WTC11 (cell line): ENCODE data around the gene CD84. TPM values are rescaled to one million over a fixed set of nuclear protein-coding genes. Genes with fewer than 3 reads are reported as not detected.

Experiments
- ATAC-seq: fragments of 200-7000 bp; cut with Tn5 transposase; 2 replicates; pipeline ENCODE4 v1.10.0; 2021; ENCODE audit warnings: mild to moderate bottlenecking, moderate library complexity
- CTCF ChIA-PET: fragments of 300-600 bp; sonication (Branson Sonifier 250); formaldehyde crosslinking; loops from one replicate; lab custom pipeline; 2021; ENCODE audit warnings: antibody characterized with exemption; lab: Charles Lee
- POLR2A ChIA-PET: fragments of 350-600 bp; sonication (Branson Sonifier 250); formaldehyde crosslinking; loops from one replicate; lab custom pipeline; 2021; ENCODE audit warnings: antibody characterized with exemption; lab: Charles Lee
- DNase-seq: peaks from one replicate; pipeline ENCODE4 v3.0.0; 2021; ENCODE audit warnings: low spot score
- H3K27ac Mint-ChIP-seq: 2 replicates; pipeline ENCODE4 v1.8.0; 2021; ENCODE audit warnings: mixed read lengths
- H3K27me3 Mint-ChIP-seq: 2 replicates; pipeline ENCODE4 v1.8.0; 2021; ENCODE audit warnings: low read depth, mild to moderate bottlenecking, moderate library complexity, mixed read lengths
- H3K36me3 Mint-ChIP-seq: 2 replicates; pipeline ENCODE4 v1.8.0; 2021; ENCODE audit warnings: mixed read lengths
- H3K4me1 Mint-ChIP-seq: 2 replicates; pipeline ENCODE4 v1.8.0; 2022; ENCODE audit warnings: mixed read lengths
- H3K4me3 Mint-ChIP-seq: 2 replicates; pipeline ENCODE4 v1.8.0; 2021; ENCODE audit warnings: mild to moderate bottlenecking, moderate library complexity, mixed read lengths
- H3K9me3 Mint-ChIP-seq: 2 replicates; pipeline ENCODE4 v1.8.0; 2021; ENCODE audit warnings: mixed read lengths
- CREB1 ChIP-seq: sonication (generic); formaldehyde crosslinking; IDR thresholded peaks from 2 replicates; pipeline ENCODE4 v1.8.0; 2023; ENCODE audit warnings: mild to moderate bottlenecking, missing genetic modification reagents
- CTCF ChIP-seq: fragments of 200-600 bp; IDR thresholded peaks from 2 replicates; pipeline ENCODE4 v1.8.0; 2022; ENCODE audit warnings: antibody characterized with exemption
- ESRRA ChIP-seq: sonication (generic); formaldehyde crosslinking; IDR thresholded peaks from 2 replicates; pipeline ENCODE4 v1.8.1; 2022; ENCODE audit warnings: mild to moderate bottlenecking, missing genetic modification reagents, borderline replicate concordance
- GRHL2 ChIP-seq: fragments of 250-450 bp; sonication (Bioruptor Pico); IDR thresholded peaks from 2 replicates; pipeline ENCODE4 v1.8.0; 2022; ENCODE audit warnings: mild to moderate bottlenecking, moderate library complexity; ENCODE audit not compliant: insufficient replicate concordance, severe bottlenecking
- HMGA2 ChIP-seq: fragments of 250-450 bp; sonication (Bioruptor Pico); IDR thresholded peaks from 2 replicates; pipeline ENCODE4 v1.4.0; 2021; ENCODE audit warnings: mild to moderate bottlenecking, moderate library complexity
- IRF2 ChIP-seq: sonication (generic); formaldehyde crosslinking; IDR thresholded peaks from 2 replicates; pipeline ENCODE4 v1.8.0; 2022; ENCODE audit warnings: low read depth, missing genetic modification reagents, borderline replicate concordance
- MYBL2 ChIP-seq: sonication (generic); formaldehyde crosslinking; IDR thresholded peaks from 2 replicates; pipeline ENCODE4 v1.8.1; 2023; ENCODE audit warnings: mild to moderate bottlenecking, moderate library complexity, missing genetic modification reagents
- NFYB ChIP-seq: sonication (generic); formaldehyde crosslinking; conservative IDR thresholded peaks from 2 replicates; pipeline ENCODE4 v1.8.0; 2022; ENCODE audit warnings: low read depth, missing genetic modification reagents
- NR2C2 ChIP-seq: sonication (generic); formaldehyde crosslinking; IDR thresholded peaks from 2 replicates; pipeline ENCODE4 v1.8.0; 2022; ENCODE audit warnings: mild to moderate bottlenecking, missing genetic modification reagents
- PRRX2 ChIP-seq: fragments of 250-450 bp; sonication (Bioruptor Pico); IDR thresholded peaks from 2 replicates; pipeline ENCODE4 v1.8.0; 2021; ENCODE audit warnings: mild to moderate bottlenecking
- SP1 ChIP-seq: sonication (generic); formaldehyde crosslinking; conservative IDR thresholded peaks from 2 replicates; pipeline ENCODE4 v1.8.1; 2022; ENCODE audit warnings: missing genetic modification reagents
- TP53 ChIP-seq: sonication (generic); formaldehyde crosslinking; IDR thresholded peaks from 2 replicates; pipeline ENCODE4 v1.8.1; 2023; ENCODE audit warnings: mild to moderate bottlenecking, missing genetic modification reagents
- ZNF121 ChIP-seq: sonication (generic); formaldehyde crosslinking; IDR thresholded peaks from 2 replicates; pipeline ENCODE4 v1.8.0; 2023; ENCODE audit warnings: missing genetic modification reagents
- ZNF396 ChIP-seq: fragments of 250-450 bp; sonication (Bioruptor Pico); IDR thresholded peaks from 2 replicates; pipeline ENCODE4 v1.8.0; 2021; ENCODE audit warnings: mild to moderate bottlenecking, moderate library complexity, borderline replicate concordance
- ZNF512 ChIP-seq: sonication (generic); formaldehyde crosslinking; IDR thresholded peaks from 2 replicates; pipeline ENCODE4 v1.8.1; 2022; ENCODE audit warnings: missing genetic modification reagents, borderline replicate concordance
- total RNA-seq: library from RNA; stranded (reverse); gene quantifications from 3 replicates; pipeline ENCODE4 v1.2.3, GENCODE V29; 2021
- TF ChIP-seq, protein P1 (sequence below): fragments of 250-450 bp; sonication (Bioruptor Pico); IDR thresholded peaks from 2 replicates; pipeline ENCODE4 v2.1.2; 2022; ENCODE audit warnings: mild to moderate bottlenecking, moderate library complexity
- TF ChIP-seq, protein P2 (sequence below): fragments of 250-450 bp; sonication (Bioruptor Pico); IDR thresholded peaks from 2 replicates; pipeline ENCODE4 v1.9.0; 2021; ENCODE audit warnings: mild to moderate bottlenecking
- TF ChIP-seq, protein P3 (sequence below): sonication (generic); formaldehyde crosslinking; IDR thresholded peaks from 2 replicates; pipeline ENCODE4 v1.8.1; 2022; ENCODE audit warnings: mild to moderate bottlenecking, moderate library complexity, missing genetic modification reagents

CD84 gene
- total RNA-seq, 1 experiment from 2014 or later: 0.17 TPM

- TF ChIP-seq ESRRA (CRISPR knock-in tag) (no peak), CTCF (peak; percentile 61)
- TF ChIP-seq, protein P1, sequence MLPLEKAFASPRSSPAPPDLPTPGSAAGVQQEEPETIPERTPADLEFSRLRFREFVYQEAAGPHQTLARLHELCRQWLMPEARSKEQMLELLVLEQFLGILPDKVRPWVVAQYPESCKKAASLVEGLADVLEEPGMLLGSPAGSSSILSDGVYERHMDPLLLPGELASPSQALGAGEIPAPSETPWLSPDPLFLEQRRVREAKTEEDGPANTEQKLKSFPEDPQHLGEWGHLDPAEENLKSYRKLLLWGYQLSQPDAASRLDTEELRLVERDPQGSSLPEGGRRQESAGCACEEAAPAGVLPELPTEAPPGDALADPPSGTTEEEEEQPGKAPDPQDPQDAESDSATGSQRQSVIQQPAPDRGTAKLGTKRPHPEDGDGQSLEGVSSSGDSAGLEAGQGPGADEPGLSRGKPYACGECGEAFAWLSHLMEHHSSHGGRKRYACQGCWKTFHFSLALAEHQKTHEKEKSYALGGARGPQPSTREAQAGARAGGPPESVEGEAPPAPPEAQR (CRISPR knock-in tag): no peak
- peaks cover 12% of the 10 kb centered on the region for H3K9me3 Mint-ChIP-seq
- H3K4me1 Mint-ChIP-seq: peaks cover 19% of the 10 kb centered on the region
- no peaks in the 10 kb centered on the region for H3K27me3 Mint-ChIP-seq
- H3K36me3 Mint-ChIP-seq: peaks cover 7% of the 10 kb centered on the region
- POLR2A ChIA-PET: interaction anchor here (0.6 kb wide), 1 partner anchor 244 kb away, joined by 4 read pairs; no protein-coding TSS in a partner anchor
- H3K4me3 Mint-ChIP-seq: no peak overlapping the region
- DNase-seq (no peak), ATAC-seq (peak; percentile 41; the same call in 1 of the 2 replicates)
- H3K27ac Mint-ChIP-seq: no peak overlapping the region
- CTCF ChIA-PET: interaction anchor here (0.8 to 1.6 kb wide), 14 partner anchors 8 to 660 kb away, joined by 3 to 17 read pairs (median 4); no protein-coding TSS in a partner anchor
Observed at GRCh38 chr1:160618763-160619274, 39.5 kb upstream of the CD84 start.

DNA sequence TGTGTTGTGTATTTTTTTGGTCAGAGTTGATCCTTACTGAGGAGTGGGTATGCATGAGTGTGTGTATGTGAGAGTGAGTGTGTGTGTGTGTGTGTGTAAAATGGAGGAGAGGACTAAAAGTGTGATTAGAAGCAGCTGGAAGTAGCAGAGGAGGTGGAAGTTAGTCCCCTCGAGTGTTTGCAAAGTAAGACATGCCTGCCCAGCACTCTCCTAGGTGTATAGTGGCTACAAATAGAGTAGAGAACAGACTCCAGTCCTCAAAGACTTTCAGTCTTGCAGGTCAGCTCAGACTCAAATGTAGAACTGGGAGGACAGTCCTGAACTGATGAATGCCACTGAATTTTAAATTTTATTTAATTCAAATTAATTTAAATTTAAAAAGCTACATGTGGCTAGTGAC, 39.0 kb upstream of the CD84 start:
- ATAC-seq: no peak
- Mint-ChIP-seq H3K9me3 (peaks cover 12% of the 10 kb centered on the region), H3K27ac (no peak overlapping the region), H3K4me1 (peaks cover 24% of the 10 kb centered on the region), H3K36me3 (peaks cover 7% of the 10 kb centered on the region), H3K4me3 (no peak overlapping the region), H3K27me3 (no peaks in the 10 kb centered on the region)
- DNase-seq: no peak
- ChIA-PET CTCF (interaction anchor here (0.8 to 1.6 kb wide), 15 partner anchors 9 to 659 kb away, joined by 3 to 17 read pairs (median 4); no protein-coding TSS in a partner anchor), POLR2A (no interaction called here)
- no peak for TF ChIP-seq PRRX2 (CRISPR knock-in tag)
- TF ChIP-seq GRHL2 (CRISPR knock-in tag): no peak
- TF ChIP-seq NFYB (CRISPR knock-in tag): no peak
- no peak for TF ChIP-seq SP1
- TF ChIP-seq CREB1 (CRISPR knock-in tag): no peak

- Mint-ChIP-seq H3K4me3 (no peak overlapping the region), H3K9me3 (peaks cover 12% of the 10 kb centered on the region), H3K27me3 (no peaks in the 10 kb centered on the region), H3K27ac (no peak overlapping the region), H3K4me1 (peaks cover 32% of the 10 kb centered on the region), H3K36me3 (peaks cover 7% of the 10 kb centered on the region)
- ChIA-PET CTCF (no interaction called here), POLR2A (no interaction called here)
- ATAC-seq (no peak), DNase-seq (no peak)
- TF ChIP-seq NR2C2 (CRISPR knock-in tag) (no peak), ZNF512 (CRISPR knock-in tag) (no peak), NFYB (CRISPR knock-in tag) (no peak), IRF2 (CRISPR knock-in tag) (no peak), MYBL2 (CRISPR knock-in tag) (no peak), HMGA2 (CRISPR knock-in tag) (no peak), TP53 (CRISPR knock-in tag) (no peak), ZNF121 (no peak), ZNF396 (CRISPR knock-in tag) (no peak)
- TF ChIP-seq, protein P2, sequence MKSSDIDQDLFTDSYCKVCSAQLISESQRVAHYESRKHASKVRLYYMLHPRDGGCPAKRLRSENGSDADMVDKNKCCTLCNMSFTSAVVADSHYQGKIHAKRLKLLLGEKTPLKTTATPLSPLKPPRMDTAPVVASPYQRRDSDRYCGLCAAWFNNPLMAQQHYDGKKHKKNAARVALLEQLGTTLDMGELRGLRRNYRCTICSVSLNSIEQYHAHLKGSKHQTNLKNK (CRISPR knock-in tag): no peak
- TF ChIP-seq, protein P3, sequence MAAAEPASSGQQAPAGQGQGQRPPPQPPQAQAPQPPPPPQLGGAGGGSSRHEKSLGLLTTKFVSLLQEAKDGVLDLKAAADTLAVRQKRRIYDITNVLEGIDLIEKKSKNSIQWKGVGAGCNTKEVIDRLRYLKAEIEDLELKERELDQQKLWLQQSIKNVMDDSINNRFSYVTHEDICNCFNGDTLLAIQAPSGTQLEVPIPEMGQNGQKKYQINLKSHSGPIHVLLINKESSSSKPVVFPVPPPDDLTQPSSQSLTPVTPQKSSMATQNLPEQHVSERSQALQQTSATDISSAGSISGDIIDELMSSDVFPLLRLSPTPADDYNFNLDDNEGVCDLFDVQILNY (CRISPR knock-in tag): no peak
Observed at GRCh38 chr1:160615660-160616059, 36.4 kb upstream of the CD84 start.
